Esophagus muscularis mucosa (tissue), 3 donors: Measurements from ENCODE around the gene TOMM6.

Source experiments
- POLR2A ChIP-seq: fragments of 450-650 bp; IDR thresholded peaks from one replicate; pipeline ENCODE4 v1.6.1; 2017; ENCODE audit warnings: antibody characterized with exemption, moderate library complexity, mild to moderate bottlenecking, low read depth
- POLR2AphosphoS5 ChIP-seq, 2 donors: sonication (generic); formaldehyde crosslinking; IDR thresholded peaks; one replicate each; pipeline ENCODE4 v1.6.1; 2017; ENCODE audit warnings: antibody characterized with exemption in 2 of 2
- TF ChIP-seq, protein P1 (sequence below), 3 experiments: fragments of 200-600 bp in 2 of 3; fragments of 450-650 bp in 1 of 3; sonication (generic) in 2 of 3; IDR thresholded peaks; one replicate each; pipeline ENCODE4 v1.5.1; 2017 to 2019; ENCODE audit warnings: antibody characterized with exemption in 3 of 3, mild to moderate bottlenecking in 2 of 3, moderate library complexity in 1 of 3

DNA sequence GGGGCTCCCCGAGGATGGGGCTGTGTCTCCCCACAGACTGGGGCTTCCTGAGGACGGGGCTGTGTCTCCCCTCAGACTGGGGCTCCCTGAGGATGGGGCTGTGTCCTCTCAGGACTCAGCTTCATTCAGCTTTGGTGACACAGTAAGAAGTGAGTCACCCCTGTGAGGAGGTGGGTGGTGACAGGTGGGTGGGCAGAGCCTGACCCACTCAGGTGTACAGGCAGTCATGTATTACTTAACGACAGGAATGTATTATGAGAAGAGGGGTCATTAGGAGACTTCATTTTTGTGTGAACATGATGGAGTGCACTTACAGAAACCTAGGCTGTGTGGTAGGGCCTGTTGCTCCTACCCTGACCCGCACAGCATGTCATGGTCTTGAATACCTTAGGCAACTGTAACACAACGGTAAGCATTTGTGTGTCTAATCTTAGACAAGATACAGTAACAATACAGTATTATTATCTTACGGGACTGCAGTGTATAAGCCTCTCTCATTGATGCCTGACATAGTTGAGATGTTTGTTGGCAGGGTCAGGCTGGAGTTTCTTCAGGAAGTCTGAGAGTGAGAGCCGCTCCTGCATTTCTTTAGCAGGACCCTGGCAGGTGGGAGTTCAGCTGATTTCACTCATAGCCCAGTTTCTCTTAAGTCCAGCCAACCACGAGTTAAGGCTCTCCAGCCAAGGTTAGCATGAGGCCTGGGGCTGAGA is 29.4 kb upstream of the TOMM6 start:
- TF ChIP-seq POLR2A (no peak), POLR2AphosphoS5 (IDR thresholded peaks at IDR 0.05) (no peak)
- TF ChIP-seq, protein P1, sequence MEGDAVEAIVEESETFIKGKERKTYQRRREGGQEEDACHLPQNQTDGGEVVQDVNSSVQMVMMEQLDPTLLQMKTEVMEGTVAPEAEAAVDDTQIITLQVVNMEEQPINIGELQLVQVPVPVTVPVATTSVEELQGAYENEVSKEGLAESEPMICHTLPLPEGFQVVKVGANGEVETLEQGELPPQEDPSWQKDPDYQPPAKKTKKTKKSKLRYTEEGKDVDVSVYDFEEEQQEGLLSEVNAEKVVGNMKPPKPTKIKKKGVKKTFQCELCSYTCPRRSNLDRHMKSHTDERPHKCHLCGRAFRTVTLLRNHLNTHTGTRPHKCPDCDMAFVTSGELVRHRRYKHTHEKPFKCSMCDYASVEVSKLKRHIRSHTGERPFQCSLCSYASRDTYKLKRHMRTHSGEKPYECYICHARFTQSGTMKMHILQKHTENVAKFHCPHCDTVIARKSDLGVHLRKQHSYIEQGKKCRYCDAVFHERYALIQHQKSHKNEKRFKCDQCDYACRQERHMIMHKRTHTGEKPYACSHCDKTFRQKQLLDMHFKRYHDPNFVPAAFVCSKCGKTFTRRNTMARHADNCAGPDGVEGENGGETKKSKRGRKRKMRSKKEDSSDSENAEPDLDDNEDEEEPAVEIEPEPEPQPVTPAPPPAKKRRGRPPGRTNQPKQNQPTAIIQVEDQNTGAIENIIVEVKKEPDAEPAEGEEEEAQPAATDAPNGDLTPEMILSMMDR (IDR thresholded peaks at IDR 0.05), result no peak
